Adrenal gland (tissue), 12 donors: Measurements from ENCODE around the gene KLHDC10. TPM values are rescaled to one million over a fixed set of nuclear protein-coding genes. Genes with fewer than 3 reads are reported as not detected.
"Not testable (repeated sequence)": the region's sequence is repeated elsewhere in the genome, so short reads cannot be mapped to it uniquely, and the experiment has no call there.

Source experiments
- DNase-seq, 7 donors: peaks; one replicate each; pipeline ENCODE4 v3.0.0-alpha.2; 2019 to 2020
- H3K27ac ChIP-seq, 5 donors: fragments of 200-600 bp; sonication (generic) in 4 of 5; 1 replicate in 3 of 5; 2 replicates in 2 of 5; pipeline versions ENCODE4 v1.5.1 to v1.8.0; 2016 to 2020; ENCODE audit warnings: mild to moderate bottlenecking in 1 of 5
- H3K27me3 ChIP-seq: fragments of 200-600 bp; 2 replicates; pipeline ENCODE4 v1.8.0; 2021
- H3K36me3 ChIP-seq, 2 donors: fragments of 200-600 bp; replicated peaks in 1 of 2; 1 replicate in 1 of 2; 2 replicates in 1 of 2; pipeline versions ENCODE4 v1.5.1 to v1.8.0; 2018 to 2022
- H3K4me1 ChIP-seq, 2 donors: fragments of 200-600 bp; replicated peaks in 1 of 2; 1 replicate in 1 of 2; 2 replicates in 1 of 2; pipeline versions ENCODE4 v1.5.1 to v1.8.0; 2018 to 2021
- H3K4me3 ChIP-seq, 4 donors: fragments of 200-600 bp; sonication (generic) in 3 of 4; one replicate each; pipeline ENCODE4 v1.5.1; 2016 to 2018
- H3K9me3 ChIP-seq, 3 donors: fragments of 200-600 bp; sonication (generic) in 1 of 3; replicated peaks in 1 of 3; 1 replicate in 2 of 3; 2 replicates in 1 of 3; pipeline versions ENCODE4 v1.5.1 to v1.8.0; 2016 to 2021
- POLR2A ChIP-seq, 2 donors: fragments of 450-650 bp; IDR thresholded peaks; one replicate each; pipeline ENCODE4 v1.6.1; 2017; ENCODE audit warnings: antibody characterized with exemption in 2 of 2, mild to moderate bottlenecking in 2 of 2, moderate library complexity in 1 of 2
- WGBS, 4 donors: extraction: QIAGEN DNeasy Blood & Tissue Kit in 2 of 4; methylation state at CpG; one replicate each; pipeline versions ENCODE4 v1.1.5 to v1.1.7; 2013 to 2017; 5-methylcytosine and 5-hydroxymethylcytosine counted together
- intact Hi-C, 2 donors: fragments of 100-400 bp; cut with DNase I; formaldehyde crosslinking; loops; one replicate each; pipeline versions ENCODE4 v1.14.1 to v1.15.0; 2022 to 2023
- polyA plus RNA-seq, 3 donors: library from polyadenylated mRNA; stranded (reverse); fragments of 200-250 nt in 2 of 3; fragments of 350-450 nt in 1 of 3; fragmentation: Illumina TruSeq in 1 of 3; extraction: RNeasy Lipid Tissue Mini Kit (QIAGEN cat#74804) in 1 of 3; gene quantifications; one replicate each; pipeline ENCODE4 v1.2.3, GENCODE V29; 2013 to 2014
- total RNA-seq, 9 donors: library from RNA; depleted of rRNA in 4 of 9; stranded (reverse); fragments of >200 nt in 4 of 9; fragments of 120-200 nt in 1 of 9; fragmentation: NEBNext Ultra II Directional in 1 of 9; extraction: Animal tissue kit (Norgen Biotek cat#: 25700) in 1 of 9; gene quantifications; one replicate each; pipeline versions ENCODE4 v1.1.0 to v1.2.4, GENCODE V29; 2013 to 2023
- TF ChIP-seq, protein P1 (sequence below), 6 experiments: fragments of 450-650 bp in 4 of 6; fragments of 200-600 bp in 2 of 6; sonication (generic) in 1 of 6; IDR thresholded peaks; 1 replicate in 5 of 6; 2 replicates in 1 of 6; pipeline versions ENCODE4 v1.5.1 to v1.8.0; 2016 to 2021; ENCODE audit warnings: antibody characterized with exemption in 6 of 6, mild to moderate bottlenecking in 2 of 6, moderate library complexity in 1 of 6
- donor health status: healthy with polysubstance abuse.
- donor health status: Bipolar disorder and iron deficiency.
- donor health status: DM: yes; HTN: yes; CAD: no.
- donor health status: DM: no; HTN: no; CAD: no.
- donor health status: DM: no; HTN: no; CAD: no.
- donor health status: DM: yes; HTN: yes; CAD: no.

KLHDC10 gene
- total and polyA plus RNA-seq, 12 donors, result 13.4 to 57.2 (median 33.4) TPM

- Histone ChIP-seq H3K36me3 (no peaks in the 10 kb centered on the region), H3K4me1 (peaks cover 22 to 51% of the 10 kb centered on the region in 2 donors), H3K27me3 (no peaks in the 10 kb centered on the region), H3K27ac (peak overlapping the region; percentile 33 to 93 (median 85)), H3K4me3 (peak overlapping the region; percentile 7 to 95 (median 80)), H3K9me3 (no peaks in the 10 kb centered on the region)
- TF ChIP-seq, protein P1, sequence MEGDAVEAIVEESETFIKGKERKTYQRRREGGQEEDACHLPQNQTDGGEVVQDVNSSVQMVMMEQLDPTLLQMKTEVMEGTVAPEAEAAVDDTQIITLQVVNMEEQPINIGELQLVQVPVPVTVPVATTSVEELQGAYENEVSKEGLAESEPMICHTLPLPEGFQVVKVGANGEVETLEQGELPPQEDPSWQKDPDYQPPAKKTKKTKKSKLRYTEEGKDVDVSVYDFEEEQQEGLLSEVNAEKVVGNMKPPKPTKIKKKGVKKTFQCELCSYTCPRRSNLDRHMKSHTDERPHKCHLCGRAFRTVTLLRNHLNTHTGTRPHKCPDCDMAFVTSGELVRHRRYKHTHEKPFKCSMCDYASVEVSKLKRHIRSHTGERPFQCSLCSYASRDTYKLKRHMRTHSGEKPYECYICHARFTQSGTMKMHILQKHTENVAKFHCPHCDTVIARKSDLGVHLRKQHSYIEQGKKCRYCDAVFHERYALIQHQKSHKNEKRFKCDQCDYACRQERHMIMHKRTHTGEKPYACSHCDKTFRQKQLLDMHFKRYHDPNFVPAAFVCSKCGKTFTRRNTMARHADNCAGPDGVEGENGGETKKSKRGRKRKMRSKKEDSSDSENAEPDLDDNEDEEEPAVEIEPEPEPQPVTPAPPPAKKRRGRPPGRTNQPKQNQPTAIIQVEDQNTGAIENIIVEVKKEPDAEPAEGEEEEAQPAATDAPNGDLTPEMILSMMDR (IDR thresholded peaks at IDR 0.05), result no peak
- TF ChIP-seq POLR2A (IDR thresholded peaks at IDR 0.05), result no peak
- peak in 1 of 7 donors; percentile 35 for DNase-seq
- WGBS, 4 donors, result 0 to 1% (median 0%) methylated on average over 10 of the region's 10 CpGs
- intact Hi-C loops, result loop anchor here in 1 of 2 donors (10.0 kb wide), 1 partner anchor 424 kb away; the partner anchor contains the start of gene MEST
Observed at GRCh38 chr7:130070861-130071622, 708 bp downstream of the KLHDC10 start.

DNA sequence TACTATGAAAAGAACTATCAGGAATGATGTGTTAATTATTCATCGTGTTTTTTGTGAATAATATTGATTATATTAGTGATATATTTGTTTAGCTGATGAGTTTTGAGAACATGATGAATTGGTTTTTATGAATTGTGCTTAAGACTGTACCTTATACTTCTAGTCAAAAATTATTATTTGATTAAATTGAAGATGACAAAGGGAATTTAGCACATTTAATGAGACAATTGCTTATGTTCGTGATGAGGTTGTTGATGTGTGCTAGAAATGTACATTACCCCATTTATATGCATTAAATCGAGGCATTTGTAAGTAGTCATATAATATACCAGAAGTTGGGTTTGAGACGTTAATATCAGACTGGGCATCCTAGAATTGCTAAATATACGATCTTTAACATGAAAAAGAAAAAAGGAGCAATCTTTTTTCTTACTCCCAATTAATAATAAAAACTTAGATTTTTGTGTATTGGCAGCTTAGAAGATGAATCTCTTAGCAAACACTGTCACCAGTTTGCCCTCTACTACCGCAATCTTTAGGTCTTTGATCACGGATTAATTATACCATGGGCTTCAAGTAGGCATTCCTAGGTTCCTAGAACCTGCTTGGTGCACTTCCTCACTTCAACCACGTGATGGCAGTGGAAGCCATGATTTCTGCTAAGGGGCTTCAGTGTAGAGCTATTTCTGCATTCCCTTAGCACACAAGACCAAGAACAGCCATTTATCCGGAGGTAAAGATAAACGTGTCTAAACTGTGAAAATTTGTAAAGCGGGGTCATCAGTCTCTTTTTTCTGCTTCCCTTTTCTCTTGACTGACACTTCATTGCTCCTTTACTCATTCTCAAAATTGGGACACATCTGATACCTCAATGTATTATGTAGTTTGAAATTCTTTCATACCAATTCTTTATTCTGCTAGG lies 1.6 kb downstream of the KLHDC10 start:
- H3K4me3 ChIP-seq, result peak overlapping the region in 1 of 4 donors; percentile 80
- TF ChIP-seq, protein P1 (IDR thresholded peaks at IDR 0.05), result peak; percentile 68 to 95 (median 92)
- TF ChIP-seq POLR2A (IDR thresholded peaks at IDR 0.05), result peak in 1 of 2 donors; percentile 15
- peak; percentile 54 to 80 (median 65) for DNase-seq
- intact Hi-C loops, result loop anchor here in 1 of 2 donors (10.0 kb wide), 1 partner anchor 423 kb away; the partner anchor contains the start of gene MEST
- no peaks in the 10 kb centered on the region for H3K27me3 ChIP-seq
- H3K9me3 ChIP-seq, result no peaks in the 10 kb centered on the region
- H3K4me1 ChIP-seq, result peaks cover 21 to 50% of the 10 kb centered on the region in 2 donors
- no peaks in the 10 kb centered on the region for H3K36me3 ChIP-seq
- H3K27ac ChIP-seq, result no peak overlapping the region
- 5 to 7% (median 6%) methylated on average over 11 of the region's 11 CpGs for WGBS, 4 donors

GRCh38 chr7:130079846-130080394 lies 9.6 kb downstream of the KLHDC10 start:
- no peak overlapping the region for H3K27ac ChIP-seq
- H3K4me3 ChIP-seq, result no peak overlapping the region
- no peaks in the 10 kb centered on the region for H3K9me3 ChIP-seq
- peaks cover 0 to 8% of the 10 kb centered on the region in 2 donors for H3K36me3 ChIP-seq
- H3K4me1 ChIP-seq, result peaks cover 4 to 17% of the 10 kb centered on the region in 2 donors
- TF ChIP-seq, protein P1 (IDR thresholded peaks at IDR 0.05), result no peak
- no peak for TF ChIP-seq POLR2A (IDR thresholded peaks at IDR 0.05)
- 64 to 78% (median 72%) methylated on average over 3 of the region's 3 CpGs for WGBS, 4 donors
- peak in 1 of 7 donors; percentile 36 for DNase-seq
- H3K27me3 ChIP-seq, result no peaks in the 10 kb centered on the region
- intact Hi-C loops, result loop anchor here in 1 of 2 donors (10.0 kb wide), 1 partner anchor 415 kb away; the partner anchor contains the start of gene MEST

DNA sequence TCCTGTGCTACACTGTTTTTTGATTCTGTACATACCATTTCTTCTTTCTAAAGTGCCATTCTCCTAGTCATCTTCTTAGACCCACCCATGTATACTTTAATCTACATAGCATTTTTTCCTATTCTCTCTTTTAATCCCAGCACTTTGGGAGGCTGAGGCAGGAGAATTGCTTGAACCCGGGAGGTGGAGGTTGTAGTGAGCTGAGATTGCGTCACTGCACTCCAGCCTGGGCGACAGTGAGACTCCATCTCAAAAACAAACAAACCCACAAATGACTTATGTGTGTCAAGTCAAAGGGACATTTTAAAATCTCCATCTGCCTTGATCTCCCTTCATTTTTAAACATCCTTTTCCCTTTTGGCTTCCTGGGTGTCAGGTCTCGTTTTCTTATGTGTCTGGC lies 13.2 kb downstream of the KLHDC10 start:
- peaks cover 4 to 25% of the 10 kb centered on the region in 2 donors for H3K4me1 ChIP-seq
- H3K27ac ChIP-seq, H3K36me3 ChIP-seq, H3K9me3 ChIP-seq, intact Hi-C loops, H3K4me3 ChIP-seq, DNase-seq, H3K27me3 ChIP-seq: not testable (repeated sequence)
- WGBS, 4 donors, result 90 to 96% (median 94%) methylated on average over 4 of the region's 4 CpGs
